Measurements from ENCODE around the gene HIVEP2. TPM values are rescaled to one million over a fixed set of nuclear protein-coding genes. Genes with fewer than 3 reads are reported as not detected.

The HIVEP2 gene
- total RNA-seq, 1 donor from 2014 or later: 12.3 TPM

DNA sequence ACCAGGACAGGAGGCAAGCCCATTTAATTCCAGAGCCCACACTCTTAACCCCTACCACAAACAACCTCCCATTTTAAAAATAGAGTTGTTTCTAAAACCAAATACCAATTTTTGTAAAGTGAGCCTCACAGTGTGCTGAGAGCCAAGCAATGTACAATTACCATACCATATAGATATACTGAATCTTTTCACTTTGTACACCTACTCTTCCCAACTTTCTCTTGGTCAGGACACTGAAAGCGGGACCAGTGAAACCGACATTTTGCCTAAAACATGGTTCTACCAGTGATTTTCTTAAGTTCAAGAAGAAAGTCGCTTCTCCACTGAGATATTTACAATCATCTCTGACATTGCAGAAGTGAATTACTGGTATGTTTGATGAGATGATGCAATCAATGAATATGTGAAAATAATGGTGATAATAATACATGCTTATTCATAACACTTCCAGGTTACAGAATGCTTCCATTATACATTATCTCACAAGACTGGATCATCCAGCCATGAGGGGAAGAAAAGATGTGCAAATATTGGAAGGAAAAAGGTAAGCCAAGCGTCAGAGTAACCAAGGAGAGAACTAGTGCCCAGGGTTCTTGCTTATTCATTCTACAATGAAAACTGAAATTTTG is 74.1 kb downstream of the HIVEP2 start:
- H3K4me3 ChIP-seq (ENCODE audit: low read depth, low read length): no peak overlapping the region
- TF ChIP-seq, protein P1, sequence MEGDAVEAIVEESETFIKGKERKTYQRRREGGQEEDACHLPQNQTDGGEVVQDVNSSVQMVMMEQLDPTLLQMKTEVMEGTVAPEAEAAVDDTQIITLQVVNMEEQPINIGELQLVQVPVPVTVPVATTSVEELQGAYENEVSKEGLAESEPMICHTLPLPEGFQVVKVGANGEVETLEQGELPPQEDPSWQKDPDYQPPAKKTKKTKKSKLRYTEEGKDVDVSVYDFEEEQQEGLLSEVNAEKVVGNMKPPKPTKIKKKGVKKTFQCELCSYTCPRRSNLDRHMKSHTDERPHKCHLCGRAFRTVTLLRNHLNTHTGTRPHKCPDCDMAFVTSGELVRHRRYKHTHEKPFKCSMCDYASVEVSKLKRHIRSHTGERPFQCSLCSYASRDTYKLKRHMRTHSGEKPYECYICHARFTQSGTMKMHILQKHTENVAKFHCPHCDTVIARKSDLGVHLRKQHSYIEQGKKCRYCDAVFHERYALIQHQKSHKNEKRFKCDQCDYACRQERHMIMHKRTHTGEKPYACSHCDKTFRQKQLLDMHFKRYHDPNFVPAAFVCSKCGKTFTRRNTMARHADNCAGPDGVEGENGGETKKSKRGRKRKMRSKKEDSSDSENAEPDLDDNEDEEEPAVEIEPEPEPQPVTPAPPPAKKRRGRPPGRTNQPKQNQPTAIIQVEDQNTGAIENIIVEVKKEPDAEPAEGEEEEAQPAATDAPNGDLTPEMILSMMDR (conservative IDR thresholded peaks at IDR 0.05; ENCODE audit: low read depth, low read length): no peak
- DNase-seq (ENCODE audit: low read depth): no peak

DNA sequence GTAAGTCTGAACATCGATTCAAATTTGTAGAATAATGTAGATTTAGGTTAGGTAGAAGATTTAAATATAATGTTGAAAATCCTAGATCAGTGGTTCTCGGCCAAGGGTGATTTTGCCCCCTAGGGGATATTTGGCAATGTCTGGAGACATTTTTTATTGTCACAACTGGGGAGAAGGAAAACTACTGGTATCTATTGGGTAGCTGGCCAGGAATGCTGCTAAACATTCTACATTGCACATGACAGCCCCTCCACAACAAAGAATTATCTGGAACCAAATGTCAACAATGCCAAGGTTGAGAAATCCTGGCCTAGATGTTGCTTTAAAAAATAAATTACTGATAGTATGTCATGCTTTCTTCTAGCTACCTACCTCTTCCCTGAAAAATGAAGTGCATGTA is 76.1 kb downstream of the HIVEP2 start:
- no peak for DNase-seq (ENCODE audit: low read depth)
- H3K4me3 ChIP-seq (ENCODE audit: low read depth, low read length): no peak overlapping the region
- TF ChIP-seq, protein P1 (conservative IDR thresholded peaks at IDR 0.05; ENCODE audit: low read depth, low read length): peak; percentile 28

DNA sequence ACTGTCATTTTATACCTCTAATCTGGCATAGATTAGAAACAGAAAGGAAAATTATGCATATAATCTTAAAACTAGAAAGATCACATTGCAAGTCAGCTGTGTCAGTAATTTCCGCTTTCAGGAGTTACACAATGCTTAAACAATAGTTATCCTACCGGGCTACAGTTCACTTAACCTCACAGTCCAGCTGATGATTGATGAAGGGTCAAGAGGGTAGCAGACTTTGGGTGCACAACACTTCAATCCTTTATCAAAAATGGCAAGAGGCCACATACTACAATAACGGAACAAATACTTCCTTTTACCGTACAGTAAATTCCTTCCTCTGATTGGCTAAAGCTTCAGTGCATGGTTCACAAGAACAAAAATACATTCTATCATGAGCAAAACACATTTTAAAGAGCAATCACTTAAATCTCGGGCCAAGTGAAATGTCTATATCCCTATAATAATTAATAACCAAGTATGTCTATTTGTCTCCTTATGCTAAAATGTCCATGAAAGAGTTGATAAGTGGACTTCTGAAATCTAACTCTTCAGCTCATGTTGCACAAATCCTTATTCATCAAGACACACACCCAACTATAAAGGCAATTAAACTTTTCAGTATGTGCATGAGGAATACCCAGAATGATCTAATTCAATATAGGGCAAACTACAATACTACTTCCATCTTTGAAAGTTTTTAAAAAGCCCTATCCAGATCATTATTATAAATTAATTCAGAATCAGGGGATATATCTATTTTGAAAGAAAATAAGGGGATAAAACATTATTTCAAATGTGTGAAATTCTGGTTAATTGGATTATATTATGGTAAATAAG is 76.8 kb downstream of the HIVEP2 start:
- DNase-seq (ENCODE audit: low read depth): no peak
- no peak overlapping the region for H3K4me3 ChIP-seq (ENCODE audit: low read depth, low read length)
- TF ChIP-seq, protein P1 (conservative IDR thresholded peaks at IDR 0.05; ENCODE audit: low read depth, low read length): no peak

GRCh38 chr6:142867355-142867801 is 77.6 kb downstream of the HIVEP2 start:
- H3K4me3 ChIP-seq (ENCODE audit: low read depth, low read length): no peak overlapping the region
- DNase-seq (ENCODE audit: low read depth): no peak
- TF ChIP-seq, protein P1 (conservative IDR thresholded peaks at IDR 0.05; ENCODE audit: low read depth, low read length): no peak

GRCh38 chr6:142863981-142864380 is 81.0 kb downstream of the HIVEP2 start:
- no peak for DNase-seq (ENCODE audit: low read depth)
- TF ChIP-seq, protein P1 (conservative IDR thresholded peaks at IDR 0.05; ENCODE audit: low read depth, low read length): no peak
- no peak overlapping the region for H3K4me3 ChIP-seq (ENCODE audit: low read depth, low read length)

DNA sequence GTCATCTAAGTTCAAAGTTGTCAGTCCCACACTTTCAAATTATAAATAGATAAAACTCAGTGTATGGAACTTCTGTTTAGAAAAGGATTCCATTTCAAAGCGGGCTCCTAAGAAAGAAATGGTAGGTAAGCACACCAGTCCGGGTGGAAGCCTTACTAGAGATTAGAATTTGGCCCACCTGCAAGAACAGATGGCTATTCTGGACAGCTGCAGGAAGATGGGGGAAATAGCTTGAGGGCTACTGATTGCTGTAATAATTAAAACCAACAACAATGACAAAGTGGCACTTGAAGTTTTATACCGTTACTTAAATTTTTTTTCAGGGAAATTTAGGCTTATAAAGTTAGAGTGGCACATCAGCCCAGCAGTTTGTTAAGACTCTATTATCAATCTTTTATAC is 83.3 kb downstream of the HIVEP2 start:
- no peak overlapping the region for H3K4me3 ChIP-seq (ENCODE audit: low read depth, low read length)
- TF ChIP-seq, protein P1 (conservative IDR thresholded peaks at IDR 0.05; ENCODE audit: low read depth, low read length): no peak
- no peak for DNase-seq (ENCODE audit: low read depth)

Measured in epithelial cell of proximal tubule (primary cell).